Head of caudate nucleus (tissue), 42 donors: ENCODE results near the gene MCTP1.
A peak's percentile ranks its signal among the peaks of the same experiment; 100 is the strongest.

ENCODE experiments used
- DNase-seq, 42 donors: peaks; one replicate each; pipeline versions ENCODE4 v3.0.0 to v3.0.0-alpha.2; 2020 to 2021; ENCODE audit warnings: mixed read lengths in 7 of 42
- intact Hi-C: fragments of 100-400 bp; cut with DNase I; formaldehyde crosslinking; loops from one replicate; pipeline ENCODE4 v1.15.0; 2022

The MCTP1 gene

DNA sequence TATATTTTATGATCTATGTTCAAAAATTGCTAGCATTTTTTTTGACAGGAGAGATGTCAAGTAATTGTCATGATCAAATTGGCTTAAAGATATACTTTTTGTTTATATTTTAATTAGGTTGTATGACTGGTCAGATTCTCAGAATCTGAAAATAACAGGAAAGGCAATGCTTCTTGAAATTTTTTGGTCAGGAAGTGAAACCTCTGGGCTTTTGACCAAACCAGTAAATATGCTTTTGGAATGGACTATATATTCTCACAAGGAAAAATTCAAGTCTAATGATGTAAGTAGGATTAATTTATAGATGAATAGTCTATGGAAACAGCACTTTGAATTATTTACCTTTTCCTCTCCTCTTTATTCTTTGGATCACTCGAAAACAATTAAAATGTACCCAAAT is 614.2 kb downstream of the MCTP1 start:
- intact Hi-C loops = no loop called here
- DNase-seq = no peak

DNA sequence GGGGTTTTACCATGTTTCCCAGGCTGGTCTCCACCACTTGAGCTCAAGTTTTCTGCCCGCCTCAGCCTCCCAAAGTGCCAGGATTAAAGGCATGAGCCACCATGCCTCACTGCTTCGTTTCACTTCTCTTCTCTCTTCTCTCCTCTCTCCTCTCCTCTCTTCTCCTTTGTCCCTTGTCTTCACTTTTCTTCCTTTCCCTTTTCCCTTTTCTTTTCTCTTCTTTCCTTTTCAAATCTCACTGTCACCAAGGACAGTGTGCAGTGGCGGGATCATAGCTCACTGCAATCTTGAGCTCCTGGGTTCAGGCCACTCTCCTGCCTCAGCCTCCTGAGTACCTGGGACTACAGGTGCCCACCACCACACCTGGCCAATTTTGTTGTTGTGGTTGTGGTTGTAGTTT is 617.0 kb downstream of the MCTP1 start:
- intact Hi-C loops = no loop called here
- no peak for DNase-seq

GRCh38 chr5:94661086-94661485 is 623.8 kb downstream of the MCTP1 start:
- intact Hi-C loops = no loop called here
- peak in 1 of 42 donors; percentile 6 for DNase-seq

DNA sequence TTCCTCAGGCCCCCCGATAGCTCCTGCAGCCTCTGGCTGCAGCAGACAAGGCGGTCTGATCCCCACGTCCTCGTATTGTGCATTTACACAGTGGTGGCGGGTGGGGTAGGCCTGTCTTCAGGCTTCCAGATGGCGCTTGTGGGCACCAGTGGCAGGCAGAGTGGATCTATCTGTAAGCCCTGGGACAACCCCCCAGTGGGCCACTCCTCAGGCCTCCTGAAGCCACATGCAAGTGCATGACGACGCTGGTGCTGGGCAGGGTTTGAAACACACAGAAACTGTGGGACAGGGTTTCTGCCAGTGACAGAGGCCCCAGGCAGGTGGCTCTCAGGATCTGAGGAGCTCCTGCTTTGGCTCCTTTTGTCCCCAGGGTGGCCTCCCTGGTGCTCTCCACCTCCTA is 624.4 kb downstream of the MCTP1 start:
- intact Hi-C loops = no loop called here

DNA sequence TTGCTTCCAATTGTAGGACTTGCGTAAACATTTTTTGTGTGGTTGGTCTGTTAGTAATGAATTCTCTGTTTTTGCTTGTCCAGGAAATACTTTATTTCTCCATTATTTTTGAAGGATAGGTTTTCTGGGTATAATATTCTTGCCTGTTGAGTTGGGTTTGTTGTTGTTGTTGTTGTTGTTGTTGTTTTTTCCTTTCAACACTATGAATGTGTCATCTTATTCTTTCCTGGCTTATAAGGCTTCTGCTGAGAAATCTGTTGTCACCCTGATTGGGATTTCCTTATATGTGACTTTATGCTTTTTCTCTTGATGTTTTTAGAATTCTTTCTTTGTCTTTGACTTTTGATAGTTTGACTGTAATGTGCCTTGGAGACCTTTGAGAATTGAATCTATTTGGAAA is 626.6 kb downstream of the MCTP1 start:
- no peak for DNase-seq
- intact Hi-C loops = no loop called here

More for the DNA sequence above, 624.4 kb downstream of the MCTP1 start:
- no peak for DNase-seq
